ENCODE measurements around the gene TMPO. TPM values are rescaled to one million over a fixed set of nuclear protein-coding genes. Genes with fewer than 3 reads are reported as not detected.

Gene TMPO
- total and polyA plus RNA-seq, 2 of the 4 experiments (the other 2 are of a cell fraction) = 30.0 to 62.0 TPM

GRCh38 chr12:98490501-98491453 lies 24.6 kb upstream of the TMPO start (continued):
- TF ChIP-seq CTCF (conservative IDR thresholded peaks at IDR 0.05; ENCODE audit: low read depth, low read length) = peak; percentile 93

- Histone ChIP-seq H4K91ac (ENCODE audit: insufficient read depth, low read depth, low read length) (no peak overlapping the region), H3K36me3 (ENCODE audit: control insufficient read depth, insufficient read depth, low read length) (no peaks in the 10 kb centered on the region), H4K5ac (ENCODE audit: low read depth, low read length) (no peak overlapping the region), H2AK5ac (ENCODE audit: low read depth, low read length) (no peak overlapping the region), H3K9me1 (ENCODE audit: insufficient read depth, low read length) (no peaks in the 10 kb centered on the region), H2BK120ac (ENCODE audit: low read depth, low read length) (no peak overlapping the region), H3K23ac (ENCODE audit: low read depth, low read length) (no peak overlapping the region), H3K56ac (ENCODE audit: extremely low read depth, insufficient read depth, low read length) (no peak overlapping the region), H4K20me1 (ENCODE audit: insufficient read depth, low read length) (no peaks in the 10 kb centered on the region), H2AFZ (replicated peaks; ENCODE audit: low read length, poor library complexity) (no peak overlapping the region), H2BK15ac (ENCODE audit: low read depth, low read length) (no peak overlapping the region), H3K9me3 (ENCODE audit: control insufficient read depth, insufficient read depth, low read length) (no peaks in the 10 kb centered on the region), H3K4me1 (ENCODE audit: control insufficient read depth, insufficient read depth, low read length) (no peaks in the 10 kb centered on the region), H3K9ac (ENCODE audit: low read depth, low read length) (no peak overlapping the region), H2AK9ac (replicated peaks; ENCODE audit: low read depth, low read length, poor library complexity) (no peak overlapping the region), H4K8ac (ENCODE audit: low read depth in 2 of 2, low read length in 2 of 2) (no peak overlapping the region), H3K79me1 (ENCODE audit: low read depth in 1 of 2, low read length in 2 of 2) (no peaks in the 10 kb centered on the region), H3K14ac (replicated peaks; ENCODE audit: low read depth, low read length) (no peak overlapping the region), H3K4me2 (ENCODE audit: low read depth, low read length) (no peak overlapping the region), H2BK5ac (ENCODE audit: low read depth, low read length, poor library complexity, severe bottlenecking) (no peak overlapping the region), H3K4me3 (ENCODE audit: insufficient read depth, low read depth, low read length) (no peak overlapping the region), H3K4ac (ENCODE audit: low read depth, low read length) (no peak overlapping the region), H3K27ac (ENCODE audit: insufficient read depth, low read length) (no peak overlapping the region), H2BK20ac (ENCODE audit: low read depth, low read length) (no peak overlapping the region), H3K18ac (ENCODE audit: low read depth, low read length) (no peak overlapping the region), H3K27me3 (ENCODE audit: control insufficient read depth, insufficient read depth, low read length) (no peaks in the 10 kb centered on the region)
- BruUV-seq (replicated peaks) = no TSS peak
- WGBS, 2 experiments (ENCODE audit: extremely low coverage in 2 of 2, insufficient read length in 1 of 2) = 20% methylated on average over 1 of the region's 4 CpGs; no CpG with 5 or more reads in 1 of the 2 experiments
- CTCF ChIA-PET = interaction anchor here (1.5 to 1.6 kb wide), 2 partner anchors 24 to 38 kb away, joined by 5 to 6 read pairs; no protein-coding TSS in a partner anchor
- DNase-seq (no peak), ATAC-seq (ENCODE audit: low read depth) (no peak)
- dilution Hi-C loops (cut with HindIII; ENCODE audit: low sequenced_read_pairs, unreplicated experiment) (no loop called here), in situ Hi-C loops (cut with MboI; ENCODE audit: low sequenced_read_pairs) (no loop called here), intact Hi-C loops (cut with micrococcal nuclease) (no loop called here)
- POLR2A ChIA-PET (ENCODE audit: unreplicated experiment) = no interaction called here
- TF ChIP-seq RFX5 (IDR thresholded peaks at IDR 0.05; ENCODE audit: low read depth, low read length) = no peak
- TF ChIP-seq RCOR1 (IDR thresholded peaks at IDR 0.05; ENCODE audit: insufficient replicate concordance, low read length) = no peak
- TF ChIP-seq MAZ (IDR thresholded peaks at IDR 0.05; ENCODE audit: borderline replicate concordance, low read depth, low read length) = no peak
- TF ChIP-seq POLR2A (IDR thresholded peaks at IDR 0.05; ENCODE audit: low read depth, low read length) = no peak
- TF ChIP-seq CEBPB (IDR thresholded peaks at IDR 0.05; ENCODE audit: low read depth, low read length) = no peak
- no peak for TF ChIP-seq ELK1 (IDR thresholded peaks at IDR 0.05; ENCODE audit: borderline replicate concordance, low read depth, low read length)
- TF ChIP-seq MAFK (IDR thresholded peaks at IDR 0.05; ENCODE audit: low read depth, low read length) = no peak
- no peak for TF ChIP-seq CTCF (conservative IDR thresholded peaks at IDR 0.05; ENCODE audit: low read depth, low read length)
- no peak for TF ChIP-seq BHLHE40 (IDR thresholded peaks at IDR 0.05; ENCODE audit: low read depth, low read length)
Measured at GRCh38 chr12:98492580-98493140, 22.7 kb upstream of the TMPO start.
